ENCODE results near the gene P4HA2.

P4HA2 gene

GRCh38 chr5:132256086-132256782, 28.6 kb upstream of the P4HA2 start:
- H3K4me3 ChIP-seq (ENCODE audit: control insufficient read depth, low read depth, low read length): no peak overlapping the region
- TF ChIP-seq, protein P1, sequence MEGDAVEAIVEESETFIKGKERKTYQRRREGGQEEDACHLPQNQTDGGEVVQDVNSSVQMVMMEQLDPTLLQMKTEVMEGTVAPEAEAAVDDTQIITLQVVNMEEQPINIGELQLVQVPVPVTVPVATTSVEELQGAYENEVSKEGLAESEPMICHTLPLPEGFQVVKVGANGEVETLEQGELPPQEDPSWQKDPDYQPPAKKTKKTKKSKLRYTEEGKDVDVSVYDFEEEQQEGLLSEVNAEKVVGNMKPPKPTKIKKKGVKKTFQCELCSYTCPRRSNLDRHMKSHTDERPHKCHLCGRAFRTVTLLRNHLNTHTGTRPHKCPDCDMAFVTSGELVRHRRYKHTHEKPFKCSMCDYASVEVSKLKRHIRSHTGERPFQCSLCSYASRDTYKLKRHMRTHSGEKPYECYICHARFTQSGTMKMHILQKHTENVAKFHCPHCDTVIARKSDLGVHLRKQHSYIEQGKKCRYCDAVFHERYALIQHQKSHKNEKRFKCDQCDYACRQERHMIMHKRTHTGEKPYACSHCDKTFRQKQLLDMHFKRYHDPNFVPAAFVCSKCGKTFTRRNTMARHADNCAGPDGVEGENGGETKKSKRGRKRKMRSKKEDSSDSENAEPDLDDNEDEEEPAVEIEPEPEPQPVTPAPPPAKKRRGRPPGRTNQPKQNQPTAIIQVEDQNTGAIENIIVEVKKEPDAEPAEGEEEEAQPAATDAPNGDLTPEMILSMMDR (conservative IDR thresholded peaks at IDR 0.05; ENCODE audit: control insufficient read depth, insufficient read depth, low read depth, low read length): no peak
- DNase-seq (ENCODE audit: low read depth): no peak

GRCh38 chr5:132254321-132254977, 26.8 kb upstream of the P4HA2 start:
- TF ChIP-seq, protein P1 (conservative IDR thresholded peaks at IDR 0.05; ENCODE audit: control insufficient read depth, insufficient read depth, low read depth, low read length): no peak
- H3K4me3 ChIP-seq (ENCODE audit: control insufficient read depth, low read depth, low read length): no peak overlapping the region
- DNase-seq (ENCODE audit: low read depth): no peak

GRCh38 chr5:132253452-132254320, 26.0 kb upstream of the P4HA2 start:
- no peak overlapping the region for H3K4me3 ChIP-seq (ENCODE audit: control insufficient read depth, low read depth, low read length)
- no peak for DNase-seq (ENCODE audit: low read depth)
- TF ChIP-seq, protein P1 (conservative IDR thresholded peaks at IDR 0.05; ENCODE audit: control insufficient read depth, insufficient read depth, low read depth, low read length): no peak

DNA sequence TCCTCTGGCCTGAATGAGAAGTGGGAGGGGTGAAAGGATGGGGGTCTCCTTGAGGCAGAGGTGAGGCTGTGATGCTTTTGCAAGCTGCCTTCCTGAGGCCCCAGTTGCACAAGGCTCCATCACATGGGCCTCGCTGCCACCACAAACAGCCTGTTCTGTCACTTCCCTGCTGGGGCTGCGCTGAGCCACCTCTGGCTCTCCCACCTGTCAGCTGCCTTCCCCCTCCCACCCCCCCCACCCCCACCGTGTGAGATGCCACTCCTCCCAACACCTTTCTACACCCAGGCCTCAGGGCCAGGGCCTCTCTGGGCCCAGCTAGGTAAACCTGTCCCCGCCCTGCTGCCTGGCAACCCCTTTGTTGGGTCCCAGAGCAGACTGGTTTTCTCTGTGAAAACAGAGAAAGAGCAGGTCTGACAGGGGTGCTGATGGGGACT, 25.4 kb upstream of the P4HA2 start:
- DNase-seq (ENCODE audit: low read depth): no peak
- no peak overlapping the region for H3K4me3 ChIP-seq (ENCODE audit: control insufficient read depth, low read depth, low read length)
- TF ChIP-seq, protein P1 (conservative IDR thresholded peaks at IDR 0.05; ENCODE audit: control insufficient read depth, insufficient read depth, low read depth, low read length): no peak

GRCh38 chr5:132251220-132251725, 23.6 kb upstream of the P4HA2 start:
- no peak overlapping the region for H3K4me3 ChIP-seq (ENCODE audit: control insufficient read depth, low read depth, low read length)
- peak; percentile 42 for DNase-seq (ENCODE audit: low read depth)

DNA sequence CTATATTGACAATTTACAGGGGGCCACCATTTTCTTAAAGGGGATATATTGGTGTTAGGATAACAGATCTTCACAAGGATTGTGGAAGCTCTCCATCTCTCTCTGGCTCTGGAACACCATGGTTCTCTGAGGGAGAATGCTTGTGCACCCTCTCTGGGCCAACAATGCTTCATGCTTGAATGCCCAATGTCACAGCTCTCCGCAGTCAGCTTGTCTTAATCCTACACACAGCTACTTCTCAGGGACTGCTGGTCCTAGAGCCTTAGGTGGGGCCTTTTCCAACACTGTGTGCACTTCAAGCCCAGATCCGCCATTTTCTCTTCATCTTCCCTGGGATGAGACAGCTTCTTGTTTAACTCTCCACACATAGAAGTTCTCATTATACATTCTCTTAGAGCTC, 22.9 kb upstream of the P4HA2 start:
- DNase-seq (ENCODE audit: low read depth): no peak
- no peak overlapping the region for H3K4me3 ChIP-seq (ENCODE audit: control insufficient read depth, low read depth, low read length)
- TF ChIP-seq, protein P1 (conservative IDR thresholded peaks at IDR 0.05; ENCODE audit: control insufficient read depth, insufficient read depth, low read depth, low read length): no peak

More at GRCh38 chr5:132251220-132251725, 23.6 kb upstream of the P4HA2 start:
- TF ChIP-seq, protein P1 (conservative IDR thresholded peaks at IDR 0.05; ENCODE audit: control insufficient read depth, insufficient read depth, low read depth, low read length): no peak

Data from fibroblast of mammary gland (primary cell).